Astrocyte (in vitro differentiated cells and primary cell): ENCODE results near the gene ALDH1A2.

ENCODE experiments used
- CTCF ChIP-seq: IDR thresholded peaks from 2 replicates; pipeline ENCODE4 v1.5.1; 2011; ENCODE audit warnings: low read depth, mild to moderate bottlenecking, inconsistent platforms, low read length, moderate library complexity; ENCODE audit not compliant: insufficient read depth
- EZH2 ChIP-seq: IDR thresholded peaks from 2 replicates; pipeline ENCODE4 v1.6.1; 2012; ENCODE audit warnings: mild to moderate bottlenecking, low read length, inconsistent platforms; ENCODE audit not compliant: insufficient read depth

GRCh38 chr15:57949374-57949943, 116.1 kb downstream of the ALDH1A2 start:
- TF ChIP-seq CTCF (no peak), EZH2 (no peak)
